Forelimb muscle (tissue), 1 donor: ENCODE measurements around the gene WWC1. TPM values are rescaled to one million over a fixed set of nuclear protein-coding genes. Genes with fewer than 3 reads are reported as not detected.
"Not testable (repeated sequence)": the region's sequence is repeated elsewhere in the genome, so short reads cannot be mapped to it uniquely, and the experiment has no call there.

Experiments used
- DNase-seq: peaks from one replicate; pipeline ENCODE4 v3.0.0-alpha.2; 2013; ENCODE audit warnings: low read depth
- polyA plus RNA-seq: library from polyadenylated mRNA; unstranded; fragments of 120-200 nt; gene quantifications from one replicate; pipeline ENCODE4 v1.2.1, GENCODE V29; 2013; ENCODE audit not compliant: insufficient read length

WWC1 gene
- polyA plus RNA-seq, 1 donor: 0.35 TPM

DNA sequence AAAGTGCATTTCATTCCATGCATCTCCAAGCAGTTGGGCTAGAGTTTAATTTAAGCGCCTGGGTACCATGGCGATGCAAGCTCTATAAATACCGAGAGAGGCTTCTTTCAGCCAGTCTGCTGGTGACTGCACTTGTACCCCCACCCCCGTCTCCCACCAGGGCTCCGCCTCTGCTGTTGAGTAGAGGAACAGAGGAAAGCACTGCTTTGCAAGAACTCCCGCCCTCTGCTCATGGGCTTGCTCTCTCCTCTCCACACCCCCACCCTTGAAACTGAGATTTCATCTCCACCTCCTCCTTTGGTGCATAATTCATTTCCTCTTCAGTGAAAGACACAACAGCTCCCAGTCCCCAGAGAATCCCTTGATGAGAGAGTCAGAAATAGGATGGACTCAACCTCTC is 5.1 kb upstream of the WWC1 start:
- DNase-seq: no peak

DNA sequence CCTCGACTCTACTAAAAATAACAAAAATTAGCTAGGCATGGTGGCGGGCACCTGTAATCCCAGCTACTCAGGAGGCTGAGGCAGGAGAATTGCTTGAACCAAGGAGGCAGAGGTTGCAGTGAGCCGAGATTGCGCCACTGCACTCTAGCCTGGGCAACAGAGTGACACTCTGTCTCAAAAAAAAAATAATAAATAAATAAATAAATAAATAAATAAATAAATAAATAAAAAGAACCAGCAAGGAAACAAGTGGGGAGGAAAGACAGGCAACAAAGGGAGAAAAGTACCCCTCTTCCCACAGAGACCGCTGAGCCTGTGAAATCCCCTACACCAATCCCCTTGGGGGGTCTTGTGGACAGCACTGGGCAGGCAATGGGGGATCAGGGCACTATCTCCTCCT is 4.6 kb upstream of the WWC1 start:
- DNase-seq: not testable (repeated sequence)

DNA sequence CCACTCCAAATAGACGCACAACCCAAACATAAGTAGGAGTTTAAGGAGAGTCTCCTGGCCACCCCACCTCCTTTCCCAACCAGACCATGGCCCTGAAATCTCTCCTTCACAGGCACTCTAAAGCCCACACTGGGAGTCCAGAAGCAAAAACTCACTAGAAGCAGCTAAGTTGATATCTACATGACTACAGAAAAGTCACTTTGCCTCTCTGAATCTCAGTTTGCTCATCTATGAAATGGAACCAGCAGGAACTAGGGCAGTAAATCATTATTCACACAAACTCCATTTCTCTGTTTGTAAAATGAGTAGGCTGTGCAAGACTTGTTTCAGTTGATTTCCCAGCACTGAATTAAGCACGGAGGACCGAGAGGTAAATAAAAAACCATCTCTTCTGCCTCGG is 4.1 kb upstream of the WWC1 start:
- no peak for DNase-seq

DNA sequence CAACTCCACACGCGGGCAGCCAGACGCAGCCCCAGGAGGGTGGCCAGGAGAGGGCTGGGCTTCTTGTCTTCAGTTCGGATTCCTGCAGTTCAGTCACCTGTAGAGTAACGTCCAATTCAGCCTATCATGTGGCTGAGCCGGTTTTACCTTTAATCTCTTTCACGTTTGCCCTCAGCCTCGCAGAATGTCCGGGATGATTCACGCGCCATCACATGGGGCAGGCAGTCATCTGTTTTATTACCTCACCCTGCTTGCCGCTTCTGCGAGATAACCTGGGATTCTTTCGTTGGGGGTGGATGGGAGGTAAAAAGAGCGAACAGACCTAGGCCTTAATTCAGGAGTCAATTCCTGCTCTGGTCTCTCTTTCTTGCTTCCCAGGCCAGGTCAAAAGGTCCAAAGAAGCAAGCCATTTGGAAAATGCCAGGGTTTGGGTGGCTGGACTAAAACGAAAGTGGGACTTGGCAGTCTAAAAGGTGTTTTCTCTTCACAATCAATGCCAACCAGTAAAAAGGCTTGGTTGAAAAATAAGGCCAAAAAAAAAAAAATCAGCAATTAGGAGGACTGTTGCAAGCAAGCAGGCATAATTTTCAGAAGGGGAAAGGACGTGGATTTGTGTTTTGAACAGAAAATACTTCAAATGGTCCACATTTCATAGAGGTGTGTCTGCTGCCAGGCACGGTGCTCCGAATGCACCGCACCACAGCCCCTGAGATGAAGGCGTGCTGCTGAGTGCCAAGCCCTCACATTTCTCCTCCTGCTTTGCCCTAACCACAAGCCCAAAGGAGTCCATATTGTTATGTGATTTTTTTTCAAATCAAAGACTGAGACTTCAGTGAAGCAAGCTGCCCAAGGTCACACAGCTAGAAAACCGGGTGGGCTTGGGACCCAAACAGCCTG is 2.8 kb upstream of the WWC1 start:
- DNase-seq: no peak

DNA sequence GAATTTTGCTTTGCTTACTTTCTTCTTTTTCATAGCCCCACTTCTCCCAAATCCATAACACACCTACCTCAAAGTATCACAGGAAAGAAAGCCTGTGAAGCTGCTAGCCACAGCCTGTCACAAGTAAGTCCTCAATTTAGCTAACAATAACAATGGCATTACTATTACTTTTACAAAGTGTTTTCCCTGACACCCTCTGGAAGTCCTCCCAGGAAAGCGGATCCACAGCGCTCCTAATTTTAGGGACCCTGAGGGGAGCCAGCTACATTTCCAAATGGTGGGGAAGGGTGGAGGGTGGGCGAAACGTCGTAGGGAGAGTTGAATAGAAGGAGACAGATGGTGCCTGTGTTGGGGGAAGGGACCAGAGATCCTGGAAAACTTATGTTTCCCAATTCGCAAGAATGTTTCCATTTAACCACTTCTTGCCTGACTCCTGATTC is 523 bp upstream of the WWC1 start:
- DNase-seq: no peak

DNA sequence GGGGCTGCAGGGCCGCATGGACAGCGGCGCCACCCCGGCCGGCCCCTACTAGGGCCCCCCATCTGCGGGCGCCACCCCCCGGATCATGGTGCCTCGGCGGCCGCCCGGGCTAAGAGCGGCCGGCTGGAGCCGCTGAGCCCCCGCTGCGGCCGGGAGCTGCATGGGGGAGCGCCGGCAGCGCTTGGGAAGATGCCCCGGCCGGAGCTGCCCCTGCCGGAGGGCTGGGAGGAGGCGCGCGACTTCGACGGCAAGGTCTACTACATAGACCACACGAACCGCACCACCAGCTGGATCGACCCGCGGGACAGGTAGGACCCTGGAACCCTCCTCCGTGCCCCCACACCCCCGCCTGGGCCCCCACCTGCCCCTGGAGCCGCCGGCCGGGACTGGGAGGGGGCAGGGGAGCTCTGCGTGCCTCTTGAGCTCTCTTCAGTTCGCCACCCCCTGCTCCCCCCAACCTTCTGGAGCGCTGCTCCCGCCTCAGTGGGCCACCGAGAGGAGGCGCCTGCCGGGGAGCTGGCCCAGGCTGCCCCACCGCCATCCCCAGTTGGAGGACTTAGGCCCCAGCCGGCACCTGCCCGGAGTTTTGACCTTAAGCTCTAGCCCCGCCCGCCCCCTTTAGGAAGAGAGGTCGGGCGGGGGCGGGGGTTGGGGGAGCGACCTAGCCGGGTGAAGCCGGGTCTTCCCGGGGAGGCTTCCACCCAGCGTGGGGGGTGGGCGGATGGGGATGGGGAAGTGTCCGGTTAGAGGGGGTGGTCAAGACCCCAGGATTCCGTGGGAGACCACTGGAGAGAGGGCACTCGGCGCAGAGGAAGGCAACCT is 730 bp downstream of the WWC1 start:
- DNase-seq: no peak

DNA sequence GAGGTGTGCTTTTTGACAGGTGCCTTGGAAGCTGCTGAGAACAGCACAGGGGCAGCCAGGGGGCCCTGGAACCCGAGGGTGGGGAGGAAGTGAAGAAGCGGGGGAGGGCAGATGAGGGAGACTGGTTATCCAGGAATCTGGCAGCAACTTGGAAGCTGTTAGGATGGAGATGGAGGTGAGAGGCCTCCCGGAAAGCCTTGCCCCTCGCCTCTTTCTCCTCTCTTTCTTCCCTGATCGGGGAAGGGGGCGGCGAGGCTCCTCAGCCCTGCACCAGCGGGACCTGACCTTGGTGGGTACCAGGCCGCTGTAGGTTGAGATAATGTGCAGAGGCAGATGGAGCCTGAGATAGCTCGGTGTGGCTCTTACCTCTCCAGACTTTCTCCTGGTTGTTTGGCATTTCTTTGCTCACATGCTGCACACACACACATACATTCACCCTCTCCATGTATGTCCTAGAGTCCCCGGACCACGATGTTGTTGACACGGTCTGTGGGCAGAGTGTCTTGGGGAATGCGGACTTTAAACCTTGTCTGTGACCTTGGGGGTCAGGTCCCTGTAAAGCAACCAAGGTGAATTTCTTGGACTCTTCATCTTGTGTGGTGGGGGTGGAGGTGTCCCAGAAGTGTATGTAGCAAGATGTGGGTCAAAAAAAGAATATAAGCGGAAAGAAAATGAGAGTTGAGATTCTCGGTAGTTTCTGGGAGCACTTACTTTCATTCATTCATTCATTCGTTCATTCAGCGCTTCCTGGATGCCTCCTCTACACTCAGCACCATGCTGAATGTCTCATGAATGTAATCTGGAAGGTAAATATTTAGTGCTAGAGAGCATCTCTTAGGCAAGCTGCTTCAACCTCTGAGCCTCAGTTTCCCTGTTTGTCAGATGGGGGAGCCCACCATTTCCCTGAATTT is 1.6 kb downstream of the WWC1 start:
- no peak for DNase-seq

DNA sequence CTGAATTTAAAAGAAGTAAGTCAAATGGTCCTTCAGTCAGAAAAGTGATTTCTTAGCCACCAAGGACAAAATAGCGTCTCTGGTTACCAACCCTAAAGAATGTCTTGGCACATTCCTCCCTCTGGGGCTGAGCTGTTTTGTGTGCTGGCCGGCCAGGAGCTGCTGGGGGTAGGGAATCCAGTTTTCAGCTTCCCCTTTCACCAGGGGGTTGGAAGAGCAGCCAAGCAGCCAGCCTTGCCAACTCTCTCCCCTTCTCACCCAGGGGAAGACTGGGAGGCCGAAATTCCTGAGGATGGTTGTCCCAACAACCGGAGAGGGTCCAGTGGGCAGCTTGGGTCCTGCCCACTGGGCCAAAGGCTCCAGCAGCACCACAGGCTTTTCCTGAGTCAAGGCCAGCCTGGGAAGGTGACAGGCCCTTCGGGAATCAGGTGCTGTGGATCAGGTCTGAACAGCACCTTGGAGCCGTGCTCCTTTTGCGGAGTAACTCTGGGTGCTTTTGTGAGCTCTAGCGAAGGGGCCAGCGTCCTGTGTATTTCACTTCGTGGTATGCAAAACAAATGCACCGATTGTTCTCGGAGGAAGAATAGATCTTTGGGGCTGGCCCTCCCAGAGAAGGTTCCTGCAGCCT is 4.2 kb downstream of the WWC1 start:
- no peak for DNase-seq

DNA sequence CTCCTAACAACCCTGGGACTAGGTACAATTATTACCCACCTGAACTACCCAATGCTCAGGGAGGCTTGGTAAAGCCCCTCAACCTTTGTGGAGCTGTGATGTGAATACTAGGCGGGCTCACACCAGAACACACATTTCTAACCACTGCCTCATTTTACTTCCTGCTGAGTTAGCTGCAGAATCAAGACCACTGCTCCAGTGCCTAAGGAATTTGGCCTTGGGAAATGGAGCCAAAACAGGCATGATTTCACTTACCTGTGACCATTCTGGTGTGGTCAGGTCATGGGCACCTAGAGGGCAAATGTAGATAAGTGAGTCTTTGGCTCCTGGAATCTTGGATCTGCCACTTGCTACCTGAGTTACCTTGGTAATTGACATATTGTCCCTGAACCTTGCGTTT is 5.2 kb downstream of the WWC1 start:
- no peak for DNase-seq

DNA sequence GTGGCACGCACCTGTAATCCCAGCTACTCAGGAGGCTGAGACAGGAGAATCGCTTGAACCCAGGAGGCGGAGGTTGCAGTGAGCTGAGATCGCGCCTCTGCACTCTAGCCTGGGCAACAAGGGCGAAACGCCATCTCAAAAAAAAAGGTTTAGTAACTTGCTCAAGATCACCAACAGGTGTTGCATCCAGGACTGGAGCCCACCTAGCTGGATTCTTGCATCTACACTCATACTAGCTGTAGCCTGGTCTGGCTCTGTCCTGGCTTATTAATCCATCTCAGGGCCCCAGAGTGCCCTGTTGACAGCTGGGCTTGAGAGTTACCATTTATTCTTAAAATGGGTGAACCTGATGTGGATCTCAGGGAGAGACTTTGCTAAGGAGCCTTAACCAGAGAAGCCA is 7.5 kb downstream of the WWC1 start:
- no peak for DNase-seq

DNA sequence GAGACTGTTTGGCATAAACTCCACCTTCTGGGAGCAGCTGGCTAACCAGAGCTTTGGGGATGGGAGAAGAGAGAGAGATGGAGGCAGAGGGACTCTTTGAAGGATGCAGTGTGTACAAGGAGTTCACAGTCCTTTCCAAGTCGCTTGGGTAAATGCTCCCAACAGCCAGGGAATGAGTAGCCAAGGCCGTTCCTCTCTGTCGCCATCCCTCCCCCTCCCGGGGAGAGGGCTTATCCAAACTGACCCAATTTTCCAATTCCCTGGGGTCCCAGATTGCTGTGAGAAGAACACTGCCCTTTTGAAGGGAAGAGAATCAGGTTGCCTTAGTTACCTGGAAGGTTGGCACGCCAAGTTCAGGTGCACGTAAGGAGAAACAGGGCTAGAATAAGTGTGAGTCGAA is 7.9 kb downstream of the WWC1 start:
- DNase-seq: no peak

DNA sequence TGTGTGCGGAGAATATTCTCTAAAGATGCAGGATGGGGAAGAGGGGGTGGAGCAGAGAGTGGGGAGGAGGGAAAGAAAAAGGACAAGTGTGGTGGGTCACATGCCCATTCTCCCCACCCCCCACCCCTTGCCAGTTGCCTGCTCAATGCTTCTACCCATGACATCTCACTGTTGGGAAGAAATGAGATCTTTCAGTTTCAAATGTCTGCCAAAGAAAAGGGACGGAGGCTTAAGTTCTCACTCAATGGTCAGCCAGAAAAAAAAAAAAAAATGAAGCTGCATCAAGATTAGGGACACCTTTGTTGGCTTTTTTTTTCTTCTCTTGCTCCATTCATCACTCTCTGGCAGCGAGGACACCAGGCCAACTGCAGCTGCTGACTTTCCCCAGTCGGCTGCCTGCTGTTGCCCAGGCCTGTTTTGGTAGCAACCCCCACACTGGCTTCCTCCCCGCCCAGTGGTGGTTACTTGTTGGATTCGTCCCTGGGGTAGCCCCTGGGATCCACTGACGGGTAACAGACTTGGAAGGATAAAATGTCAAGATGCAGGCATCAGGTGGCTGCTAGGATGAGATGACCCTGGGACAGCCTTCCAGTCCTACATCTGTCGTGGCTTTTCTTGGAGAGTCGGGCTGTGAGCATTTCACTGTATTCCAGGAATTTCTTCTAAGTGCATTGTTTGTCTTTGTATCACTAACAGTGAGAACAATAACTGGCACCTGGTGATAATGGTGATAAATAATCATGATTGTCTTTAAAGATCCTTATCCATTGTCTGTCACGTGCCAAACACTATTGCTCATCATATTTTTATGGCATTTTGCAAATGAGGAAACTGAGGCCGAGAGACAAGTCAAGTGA is 9.1 kb downstream of the WWC1 start:
- no peak for DNase-seq

DNA sequence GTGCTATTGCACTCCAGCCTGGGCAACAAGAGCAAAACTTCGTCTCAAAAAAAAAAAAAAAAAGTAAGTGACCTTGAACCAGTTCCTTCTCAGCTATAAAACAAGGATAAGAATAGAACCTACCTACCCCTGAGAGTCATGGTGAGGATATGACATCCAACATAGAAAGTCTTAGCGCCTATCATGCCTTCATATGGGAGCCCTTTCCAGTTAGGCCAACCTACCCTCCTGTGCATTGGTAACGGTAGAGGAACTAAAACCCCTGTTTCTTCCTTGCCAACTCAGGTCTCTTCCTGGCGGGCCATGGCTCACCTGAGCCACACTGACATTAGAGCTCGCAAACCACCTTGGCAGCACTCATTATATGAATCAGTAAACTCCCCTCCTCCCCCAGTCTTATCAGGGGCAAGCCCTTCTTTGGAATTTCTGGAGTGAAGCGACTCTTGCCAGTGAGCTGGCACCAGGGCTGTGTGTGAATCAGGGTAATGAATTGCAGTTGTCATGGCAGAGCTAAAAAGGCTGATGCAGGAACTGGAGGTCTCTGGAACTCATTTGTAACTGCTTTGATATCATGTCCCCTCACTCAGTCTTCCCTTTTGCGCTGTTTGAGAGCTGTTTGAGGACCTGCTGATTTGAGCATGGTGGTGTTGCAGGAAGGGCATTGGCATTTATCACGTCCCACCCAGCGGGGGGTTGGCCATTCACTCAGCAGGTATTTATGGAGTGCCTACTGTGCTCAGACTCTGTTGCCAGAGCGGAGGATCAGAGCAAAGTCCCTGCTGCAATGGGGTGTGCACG is 10.3 kb downstream of the WWC1 start:
- DNase-seq: no peak

DNA sequence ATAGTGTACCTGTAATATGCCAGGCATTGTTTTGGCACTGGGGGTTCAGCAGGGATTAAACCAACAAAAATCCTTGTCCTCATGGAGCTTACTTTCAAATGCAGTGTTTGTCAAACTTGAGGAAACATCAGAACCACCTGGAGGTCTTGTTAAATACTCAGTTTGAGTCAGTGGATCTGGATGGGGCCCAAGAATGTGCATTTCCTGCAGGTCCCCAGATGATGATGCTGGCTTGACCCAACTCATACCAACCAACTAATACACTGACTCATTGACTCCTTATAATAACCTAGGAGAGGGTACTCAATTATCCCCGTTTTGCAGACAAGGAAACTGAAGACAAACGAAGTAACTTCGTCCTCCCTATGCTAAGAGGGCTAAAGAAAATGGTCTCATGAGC is 11.3 kb downstream of the WWC1 start:
- DNase-seq: no peak

DNA sequence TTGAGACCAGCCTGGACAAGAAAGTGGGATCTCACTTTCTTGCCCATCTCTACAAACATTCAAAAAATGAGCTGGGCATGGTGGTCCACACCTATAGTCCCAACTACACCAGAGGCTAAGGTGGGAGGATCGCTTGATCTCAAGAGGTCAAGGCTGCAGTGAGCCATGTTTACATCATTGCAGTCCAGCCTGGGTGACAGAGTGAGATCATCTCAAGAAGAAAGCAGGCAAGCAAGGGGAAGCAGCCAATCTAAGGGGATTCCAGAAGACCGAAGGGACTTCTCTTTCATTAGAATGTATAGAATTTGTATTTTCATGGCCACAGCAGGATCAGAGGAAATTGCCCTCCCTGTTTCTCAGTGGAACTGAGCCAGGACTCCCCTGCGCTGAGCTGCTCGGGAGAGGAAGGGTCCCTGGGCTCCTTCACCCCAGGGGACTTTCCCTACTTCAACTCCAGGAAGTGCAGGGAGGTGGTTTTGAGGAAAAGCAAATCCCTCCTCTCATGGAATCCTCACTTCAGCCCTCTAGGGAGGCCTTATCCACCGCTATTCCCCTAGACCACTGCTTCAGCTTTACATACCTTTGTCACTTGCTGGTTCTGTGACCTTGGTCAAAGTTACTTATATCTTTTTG is 12.1 kb downstream of the WWC1 start:
- DNase-seq: no peak

DNA sequence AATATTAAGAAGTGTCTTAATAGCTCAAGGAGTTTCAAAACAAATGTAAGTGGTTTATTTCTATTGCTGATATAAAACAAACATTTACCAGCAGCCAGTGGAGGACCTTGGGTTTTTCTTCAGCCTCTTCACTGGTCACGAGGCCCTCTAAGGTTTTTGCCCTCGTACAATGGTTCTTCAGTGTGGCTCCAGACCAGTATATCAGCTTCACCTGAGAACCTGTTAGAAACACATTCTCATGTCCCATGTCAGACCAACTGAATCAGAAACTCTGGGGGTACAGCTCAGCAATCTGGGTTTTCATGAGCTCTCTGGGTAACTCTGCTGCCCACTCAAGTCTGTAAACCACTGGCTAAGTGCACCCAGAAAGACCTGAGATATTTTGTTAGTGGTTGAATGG is 12.9 kb downstream of the WWC1 start:
- no peak for DNase-seq

DNA sequence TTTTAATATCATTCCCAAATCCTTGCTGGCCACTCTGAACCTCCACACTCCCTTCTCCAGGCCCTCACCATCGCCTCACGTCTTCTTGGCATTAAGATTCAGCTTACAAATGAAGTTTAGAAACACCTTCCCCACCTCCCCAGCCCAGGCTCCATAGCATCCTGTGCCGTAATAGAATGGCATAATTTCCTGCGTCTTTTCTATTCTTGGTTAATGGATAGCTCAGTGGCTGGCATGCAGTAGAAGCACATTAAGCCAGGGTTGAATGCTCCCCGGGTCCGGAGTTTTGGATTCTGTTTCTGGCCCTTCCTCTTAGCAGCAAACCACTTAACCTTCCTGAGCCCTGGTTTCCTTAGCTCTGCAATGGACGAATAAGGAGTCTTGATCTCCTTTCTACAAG is 13.8 kb downstream of the WWC1 start:
- no peak for DNase-seq

DNA sequence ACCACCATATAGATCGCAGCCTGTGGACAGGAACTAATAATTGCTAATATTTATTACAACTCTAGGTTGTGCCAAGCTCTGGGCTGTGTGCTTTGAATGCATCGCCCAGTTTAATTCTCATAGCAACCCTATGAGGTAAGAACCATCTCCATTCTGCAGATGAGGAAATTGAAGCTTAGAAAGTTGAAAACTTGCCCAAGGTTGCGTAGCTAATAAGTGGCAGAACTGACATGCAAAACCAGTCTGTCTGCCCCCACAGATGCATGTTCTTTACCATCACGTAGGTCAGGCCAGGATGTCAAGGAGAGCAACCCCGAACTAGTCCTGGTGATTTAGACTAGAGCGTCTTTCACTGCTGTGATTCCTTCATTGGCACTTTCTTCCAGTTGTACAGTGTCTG is 15.6 kb downstream of the WWC1 start:
- DNase-seq: no peak

DNA sequence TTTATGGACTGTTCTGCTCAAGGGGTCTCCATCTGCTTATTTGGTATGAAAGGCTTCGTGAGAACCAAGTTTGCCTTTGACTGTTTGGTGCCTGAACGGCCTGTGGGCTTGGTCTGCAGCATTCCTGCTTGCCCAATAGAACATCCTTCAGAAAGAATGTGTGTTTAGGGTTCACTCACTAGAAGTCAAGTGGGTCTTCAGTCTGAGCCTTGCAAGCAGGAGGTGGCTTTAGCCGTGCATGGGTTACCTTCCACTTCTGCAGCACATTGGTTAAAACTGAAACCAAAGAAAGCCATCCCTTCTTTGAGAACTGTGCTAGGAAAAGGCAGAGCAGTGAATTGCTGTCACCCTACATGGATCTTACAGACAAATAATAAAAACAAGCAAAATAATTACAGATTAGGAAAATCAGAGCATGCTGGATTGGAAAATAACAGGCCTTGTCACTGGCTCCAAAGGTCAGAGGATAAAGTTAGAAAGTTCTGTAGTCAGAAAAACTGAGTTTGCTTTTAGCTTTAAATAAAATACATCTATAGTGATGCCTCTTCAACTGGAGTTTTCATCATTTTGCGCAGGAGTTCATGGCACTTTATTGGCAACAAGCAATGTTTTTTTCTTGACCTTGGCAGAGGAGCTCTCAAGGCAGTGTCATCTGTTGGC is 16.6 kb downstream of the WWC1 start:
- no peak for DNase-seq
